HG03139 (cell line): ENCODE measurements around the gene OR5P2.
"Not testable (repeated sequence)": the region's sequence is repeated elsewhere in the genome, so short reads cannot be mapped to it uniquely, and the experiment has no call there.

Experiments
- ATAC-seq: cut with Tn5 transposase; IDR thresholded peaks from one replicate; pipeline ENCODE4 v1.9.1; 2021; ENCODE audit not compliant: unreplicated experiment

The OR5P2 gene

GRCh38 chr11:7796842-7797241 is at the start of gene OR5P2:
OR5P2 (minus strand) TSS chr11:7796942; CDS start chr11:7796942, 0 bp downstream.
- no peak for ATAC-seq

GRCh38 chr11:7846003-7846402 is 49.3 kb upstream of the OR5P2 start:
- ATAC-seq, result no peak

- no peak for ATAC-seq
Measured at GRCh38 chr11:7844986-7845385, 48.2 kb upstream of the OR5P2 start.

- no peak for ATAC-seq
Measured at GRCh38 chr11:7844521-7844920, 47.8 kb upstream of the OR5P2 start.

- ATAC-seq, result no peak
Measured at GRCh38 chr11:7840578-7840977, 43.8 kb upstream of the OR5P2 start.

- no peak for ATAC-seq
Measured at GRCh38 chr11:7833527-7833926, 36.8 kb upstream of the OR5P2 start.

GRCh38 chr11:7830740-7831139 is 34.0 kb upstream of the OR5P2 start, which contains the start of gene OR5P3:
OR5P3 (minus strand) TSS chr11:7830840.
- no peak for ATAC-seq

GRCh38 chr11:7826324-7826723 is 29.6 kb upstream of the OR5P2 start:
- no peak for ATAC-seq

- ATAC-seq, result not testable (repeated sequence)
Measured at GRCh38 chr11:7820417-7820816, 23.7 kb upstream of the OR5P2 start.

GRCh38 chr11:7814897-7815296 is 18.2 kb upstream of the OR5P2 start:
- ATAC-seq, result not testable (repeated sequence)

GRCh38 chr11:7810301-7810700 is 13.6 kb upstream of the OR5P2 start:
- not testable (repeated sequence) for ATAC-seq

- ATAC-seq, result no peak
Measured at GRCh38 chr11:7793233-7793632, 3.5 kb downstream of the OR5P2 start.

GRCh38 chr11:7787239-7787638 is 9.5 kb downstream of the OR5P2 start:
- peak; percentile 96 for ATAC-seq

- no peak for ATAC-seq
Measured at GRCh38 chr11:7775689-7776088, 21.1 kb downstream of the OR5P2 start.

GRCh38 chr11:7764301-7764700 is 32.4 kb downstream of the OR5P2 start:
- not testable (repeated sequence) for ATAC-seq

GRCh38 chr11:7759010-7759409 is 37.7 kb downstream of the OR5P2 start:
- ATAC-seq, result no peak

- no peak for ATAC-seq
Measured at GRCh38 chr11:7749456-7749855, 47.3 kb downstream of the OR5P2 start.
